GM13976 (cell line): ENCODE data around the gene NGLY1.

ENCODE experiments used
- DNase-seq: peaks from one replicate; pipeline ENCODE4 v3.0.0; 2012; ENCODE audit warnings: low spot score
- in situ Hi-C: fragments of 300-500 bp; cut with MboI; formaldehyde crosslinking; loops from one replicate; pipeline ENCODE4 v1.12.0; 2022; ENCODE audit warnings: low sequenced_read_pairs, mixed read lengths, inconsistent platforms; ENCODE audit not compliant: unreplicated experiment
- TF ChIP-seq, protein P1 (sequence below): IDR thresholded peaks from 2 replicates; pipeline ENCODE4 v1.5.1; 2012; ENCODE audit warnings: borderline replicate concordance, mild to moderate bottlenecking; ENCODE audit not compliant: insufficient read depth; ENCODE audit errors: extremely low read depth, missing control alignments, control extremely low read depth

NGLY1 gene

DNA sequence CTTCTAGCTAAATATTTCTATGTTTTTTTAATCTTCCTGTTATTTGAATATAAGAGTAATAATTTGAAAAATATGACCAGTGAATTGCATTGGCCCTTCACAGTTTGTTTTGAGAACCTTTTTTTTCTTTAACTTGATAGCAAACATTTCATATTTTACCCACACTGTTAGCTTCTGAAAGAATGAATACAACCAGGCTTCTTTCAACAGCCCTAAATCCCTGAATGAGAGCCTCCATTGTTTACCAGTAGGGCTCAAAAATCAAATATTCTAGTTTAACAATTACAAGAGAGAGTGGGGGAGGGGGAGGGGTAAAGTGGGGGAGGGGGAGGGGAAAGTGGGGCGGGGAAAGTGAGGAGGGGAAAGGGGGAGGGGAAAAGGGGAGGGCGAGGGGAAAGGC, 104.1 kb downstream of the NGLY1 start:
- no peak for DNase-seq

DNA sequence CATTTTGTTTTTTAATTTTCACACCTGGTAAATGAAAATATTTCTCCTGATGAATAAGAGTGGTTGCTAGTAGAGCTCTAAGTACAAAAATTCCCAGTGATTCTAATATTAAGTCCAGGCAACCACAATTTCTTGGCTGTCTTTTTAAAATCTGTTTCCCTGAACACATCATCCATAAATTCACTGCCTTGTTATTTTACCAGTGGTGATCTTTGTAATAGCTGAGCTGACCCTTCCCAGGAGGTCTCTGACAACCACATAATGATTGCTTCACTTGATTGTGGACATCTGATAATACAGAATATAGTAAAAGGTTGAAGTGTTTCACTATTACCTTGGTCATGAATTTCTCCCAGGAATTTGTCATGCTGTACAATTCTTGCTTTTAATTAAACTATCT, 104.7 kb downstream of the NGLY1 start:
- no peak for DNase-seq
- in situ Hi-C loops = no loop called here
- TF ChIP-seq, protein P1, sequence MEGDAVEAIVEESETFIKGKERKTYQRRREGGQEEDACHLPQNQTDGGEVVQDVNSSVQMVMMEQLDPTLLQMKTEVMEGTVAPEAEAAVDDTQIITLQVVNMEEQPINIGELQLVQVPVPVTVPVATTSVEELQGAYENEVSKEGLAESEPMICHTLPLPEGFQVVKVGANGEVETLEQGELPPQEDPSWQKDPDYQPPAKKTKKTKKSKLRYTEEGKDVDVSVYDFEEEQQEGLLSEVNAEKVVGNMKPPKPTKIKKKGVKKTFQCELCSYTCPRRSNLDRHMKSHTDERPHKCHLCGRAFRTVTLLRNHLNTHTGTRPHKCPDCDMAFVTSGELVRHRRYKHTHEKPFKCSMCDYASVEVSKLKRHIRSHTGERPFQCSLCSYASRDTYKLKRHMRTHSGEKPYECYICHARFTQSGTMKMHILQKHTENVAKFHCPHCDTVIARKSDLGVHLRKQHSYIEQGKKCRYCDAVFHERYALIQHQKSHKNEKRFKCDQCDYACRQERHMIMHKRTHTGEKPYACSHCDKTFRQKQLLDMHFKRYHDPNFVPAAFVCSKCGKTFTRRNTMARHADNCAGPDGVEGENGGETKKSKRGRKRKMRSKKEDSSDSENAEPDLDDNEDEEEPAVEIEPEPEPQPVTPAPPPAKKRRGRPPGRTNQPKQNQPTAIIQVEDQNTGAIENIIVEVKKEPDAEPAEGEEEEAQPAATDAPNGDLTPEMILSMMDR = no peak

More for the DNA sequence above, 104.1 kb downstream of the NGLY1 start:
- TF ChIP-seq, protein P1 = no peak
- in situ Hi-C loops = no loop called here

DNA sequence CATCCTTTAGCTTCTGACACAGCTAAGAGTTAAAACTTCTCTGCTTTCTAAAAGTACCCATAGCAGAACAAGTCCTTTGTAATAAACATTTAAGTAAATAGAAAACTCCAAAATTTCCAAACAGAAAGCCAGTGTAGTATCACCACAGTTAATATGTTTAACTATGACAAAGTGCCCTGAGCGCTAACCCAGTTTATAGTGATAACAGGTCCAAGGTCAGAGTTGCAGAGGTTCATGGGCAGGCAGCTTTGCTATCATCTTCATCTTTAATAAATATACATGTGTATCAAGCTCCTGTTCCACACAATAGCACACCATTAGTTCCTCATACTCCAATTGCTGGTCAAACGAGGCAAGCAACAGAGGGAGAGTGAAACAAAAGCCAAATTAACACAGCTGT, 106.1 kb downstream of the NGLY1 start:
- TF ChIP-seq, protein P1 = no peak
- no peak for DNase-seq
- in situ Hi-C loops = no loop called here

DNA sequence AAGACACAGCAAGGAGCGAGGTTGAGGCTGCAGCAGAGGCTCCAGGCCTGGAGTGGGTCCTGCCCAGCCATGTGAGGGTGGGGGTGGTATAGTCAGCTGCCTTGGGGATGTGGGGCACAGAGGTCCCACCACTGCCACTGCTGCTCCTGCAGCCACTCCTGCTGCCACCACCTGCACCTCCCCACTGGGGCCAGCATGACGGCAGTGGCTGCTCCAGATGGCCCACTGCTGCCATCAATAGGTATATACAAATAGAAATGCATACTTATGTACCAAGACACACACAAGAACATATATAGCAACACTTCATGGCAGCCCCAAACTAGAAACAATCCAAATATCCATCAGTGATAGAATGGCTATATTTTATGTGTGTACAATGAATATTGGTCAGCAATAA, 108.6 kb downstream of the NGLY1 start:
- TF ChIP-seq, protein P1 = no peak
- in situ Hi-C loops = no loop called here
- no peak for DNase-seq

DNA sequence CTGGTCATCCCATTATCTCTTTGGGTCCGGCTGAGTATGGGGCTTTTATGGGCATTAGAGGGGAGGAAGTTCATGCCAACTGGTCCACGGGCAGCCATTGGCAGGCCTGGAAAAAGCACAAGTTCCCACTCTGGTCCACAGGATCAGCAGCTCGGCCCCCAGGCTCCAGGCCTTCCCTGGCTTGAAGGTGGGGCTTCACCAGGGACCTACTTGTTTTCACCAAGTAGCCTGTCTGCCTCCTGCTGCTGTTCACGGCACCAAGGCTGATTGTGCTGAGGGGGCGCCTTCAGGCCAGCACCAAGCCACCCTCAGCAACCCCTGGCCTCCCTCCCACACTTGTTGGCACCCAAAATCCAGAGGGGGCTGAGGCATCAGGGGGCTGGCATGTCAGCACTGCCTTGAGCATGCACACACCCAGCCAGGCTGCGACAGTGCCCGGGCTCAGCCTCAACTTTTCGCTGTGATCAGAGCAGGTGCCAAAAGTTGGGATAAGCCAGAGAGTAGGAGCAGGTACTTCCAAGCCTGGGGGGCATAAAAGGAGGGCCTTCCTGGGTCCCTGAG, 109.4 kb downstream of the NGLY1 start:
- TF ChIP-seq, protein P1 = no peak
- DNase-seq = no peak
- in situ Hi-C loops = no loop called here
